Hematopoietic multipotent progenitor cell treated with erythropoietin and hydrocortisone succinate and interleukin-3 and kit ligand, for 17 days (in vitro differentiated cells): ENCODE results near the gene PAPLN.

Experiments
- DNase-seq: peaks from one replicate; pipeline ENCODE4 v3.0.0-alpha.2; 2015; ENCODE audit warnings: low spot score

The PAPLN gene

DNA sequence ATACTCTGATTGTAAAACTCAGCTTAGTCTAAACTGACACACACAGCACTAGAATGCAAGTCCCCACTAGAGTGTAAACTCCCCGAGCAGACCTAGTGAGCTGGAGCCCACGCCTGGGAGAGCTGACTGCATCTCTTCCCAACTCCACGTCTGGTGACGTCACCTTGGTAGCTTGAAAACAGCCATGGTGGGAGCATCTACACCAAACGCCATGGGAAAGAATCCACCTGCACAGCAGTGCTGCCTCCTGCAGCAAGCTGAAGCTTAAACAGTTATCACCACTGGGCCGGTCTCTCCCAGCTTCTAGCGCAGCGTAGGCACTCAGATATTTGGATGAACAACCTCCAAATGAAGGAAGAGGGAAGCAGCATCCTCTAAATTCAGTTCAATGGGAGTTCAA is 4.3 kb upstream of the PAPLN start:
- no peak for DNase-seq

DNA sequence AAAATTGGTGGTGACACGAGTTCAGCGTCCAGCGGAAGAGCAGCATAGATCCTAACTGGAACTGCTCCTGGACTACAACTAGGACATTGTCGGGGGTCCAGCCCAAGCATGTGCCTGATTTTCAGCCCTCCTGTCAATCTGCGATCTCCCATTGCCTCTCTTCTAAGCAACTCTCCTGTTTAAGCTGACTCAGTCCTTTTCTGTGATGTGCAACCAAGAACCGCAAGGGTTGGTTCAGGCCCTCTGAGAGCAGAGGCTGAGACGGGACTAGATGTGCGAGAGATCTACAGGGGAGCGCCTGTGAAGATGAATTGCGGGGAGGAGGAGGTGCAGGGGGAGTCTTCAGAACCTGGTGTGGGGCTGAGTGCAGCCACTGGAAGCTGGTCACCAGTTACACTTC is 3.7 kb upstream of the PAPLN start:
- no peak for DNase-seq

GRCh38 chr14:73234029-73234428 is 3.3 kb upstream of the PAPLN start:
- no peak for DNase-seq

DNA sequence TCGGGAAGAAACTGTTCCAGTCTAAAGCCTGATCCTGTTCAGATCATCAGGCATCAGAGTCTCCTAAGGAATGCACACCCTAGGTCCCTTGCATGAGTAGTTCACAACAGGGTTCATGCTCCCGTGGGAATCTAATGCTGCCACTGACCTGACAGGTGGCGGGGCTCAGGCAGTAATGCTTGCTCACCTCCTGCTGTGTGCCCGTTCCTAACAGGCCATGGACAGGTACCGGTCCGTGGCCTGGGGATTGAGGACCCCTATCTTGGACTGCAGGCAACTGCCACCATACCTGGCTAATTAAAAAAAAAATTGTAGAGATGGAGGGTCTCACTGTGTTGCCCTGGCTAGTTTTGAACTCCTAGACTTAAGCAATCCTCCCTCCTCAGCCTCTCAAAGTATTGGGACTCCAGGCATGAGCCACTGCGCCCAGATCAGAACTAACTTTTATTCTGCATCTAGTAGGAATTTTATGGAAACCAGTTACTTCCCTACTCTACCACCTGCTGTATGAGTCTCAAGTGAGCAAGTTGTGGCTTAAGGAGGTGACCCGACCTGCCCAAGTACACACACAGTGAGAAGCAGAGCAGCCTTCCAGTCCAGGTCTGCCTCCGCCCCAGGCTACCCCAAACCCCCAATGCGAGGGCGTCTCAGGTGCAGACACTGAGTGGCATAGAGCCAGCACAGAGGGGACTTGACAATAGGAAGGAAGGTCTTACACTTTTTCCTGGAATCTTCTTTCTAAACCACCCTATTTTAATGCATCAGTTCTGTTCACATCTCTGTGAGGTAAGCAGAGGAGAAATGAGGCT is 2.5 kb upstream of the PAPLN start:
- DNase-seq = no peak

- no peak for DNase-seq
Observed at GRCh38 chr14:73235531-73236155, 1.7 kb upstream of the PAPLN start.

- no peak for DNase-seq
Observed at GRCh38 chr14:73236157-73236556, 1.1 kb upstream of the PAPLN start.

DNA sequence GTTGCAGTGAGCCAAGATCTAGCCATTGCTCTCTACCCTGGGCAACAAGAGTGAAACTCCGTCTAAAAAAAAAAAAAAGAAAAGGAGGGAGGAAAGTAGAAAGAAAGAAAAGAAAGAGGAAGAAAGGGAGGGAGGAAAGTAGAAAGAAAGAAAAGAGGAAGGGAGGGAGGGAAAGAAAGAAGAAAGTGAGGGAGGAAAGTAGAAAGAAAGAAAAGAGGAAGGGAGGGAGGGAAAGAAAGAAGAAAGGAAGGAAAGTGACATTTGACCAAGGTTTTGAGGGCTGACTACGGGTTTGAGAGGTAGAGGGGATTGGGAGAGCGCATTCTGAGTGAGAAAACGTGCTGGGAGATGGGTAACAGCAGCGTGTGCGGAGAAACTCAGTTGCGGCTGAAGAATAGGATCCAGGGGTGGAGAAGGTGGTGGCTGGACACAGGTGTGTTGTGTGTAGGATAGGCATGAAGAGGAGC is 521 bp upstream of the PAPLN start:
- no peak for DNase-seq

- no peak for DNase-seq
Observed at GRCh38 chr14:73237786-73238423, 599 bp downstream of the PAPLN start.

DNA sequence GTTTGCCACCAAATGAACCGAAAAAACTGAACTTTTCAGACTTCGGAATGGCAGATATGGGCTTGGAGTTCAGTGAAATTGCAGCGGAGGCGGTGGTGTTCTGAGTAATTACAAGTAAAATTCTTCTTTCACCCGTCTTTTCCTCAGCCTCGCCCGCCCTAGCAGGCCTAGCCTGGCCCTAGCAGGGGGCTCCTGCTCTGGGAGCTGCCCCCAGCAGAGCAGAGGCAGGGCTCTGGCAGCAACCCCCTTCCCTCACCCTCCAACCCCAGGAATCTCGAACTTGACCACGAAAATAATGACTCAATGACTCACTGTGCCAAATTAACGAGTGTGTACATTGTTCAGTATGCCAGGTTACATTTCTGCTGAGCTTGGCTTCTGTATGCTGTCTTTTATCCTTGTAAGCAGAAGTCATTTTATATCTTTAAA is 1.1 kb downstream of the PAPLN start:
- no peak for DNase-seq

- DNase-seq = no peak
Observed at GRCh38 chr14:73238941-73239340, 1.6 kb downstream of the PAPLN start.

DNA sequence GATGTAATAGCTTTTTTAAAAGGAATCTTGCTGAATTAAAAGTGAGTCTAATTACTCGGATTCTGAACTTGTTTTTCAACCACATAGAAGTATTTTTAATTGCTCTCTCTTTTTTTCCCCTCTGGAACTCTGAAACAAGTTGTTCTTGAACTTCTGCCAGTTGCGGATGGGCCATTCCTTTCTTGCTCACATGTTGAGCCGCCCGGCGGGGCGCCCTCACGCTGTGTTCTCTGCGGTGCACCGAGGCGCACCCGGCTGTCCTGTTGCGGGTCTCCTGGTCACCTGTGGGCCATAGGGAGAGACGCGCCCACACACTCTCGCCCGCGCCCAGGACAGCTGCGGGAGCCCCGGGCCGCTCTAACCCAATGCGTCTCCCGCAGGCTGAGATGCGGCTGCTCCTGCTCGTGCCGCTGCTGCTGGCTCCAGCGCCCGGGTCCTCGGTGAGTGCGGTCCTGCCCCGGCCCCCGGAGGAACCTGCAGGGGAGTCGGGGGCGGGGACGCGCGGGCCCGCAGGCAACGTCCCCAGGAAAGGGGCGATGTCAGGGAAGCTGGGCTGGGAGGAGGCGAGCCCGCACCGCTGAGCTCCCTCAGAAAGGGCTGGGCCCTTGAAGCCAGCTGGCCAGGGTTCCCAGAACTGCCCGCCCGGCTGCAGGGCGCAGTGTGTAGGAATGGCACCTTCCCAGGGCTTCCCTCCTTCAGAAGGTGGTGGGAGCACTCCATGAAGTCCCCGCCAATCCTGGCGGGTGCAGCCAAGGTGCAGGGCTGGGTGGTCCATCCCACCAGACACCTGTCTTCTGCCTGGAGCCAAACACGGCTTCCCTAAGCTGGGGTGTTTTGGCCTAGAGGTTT is 2.3 kb downstream of the PAPLN start:
- DNase-seq = no peak

DNA sequence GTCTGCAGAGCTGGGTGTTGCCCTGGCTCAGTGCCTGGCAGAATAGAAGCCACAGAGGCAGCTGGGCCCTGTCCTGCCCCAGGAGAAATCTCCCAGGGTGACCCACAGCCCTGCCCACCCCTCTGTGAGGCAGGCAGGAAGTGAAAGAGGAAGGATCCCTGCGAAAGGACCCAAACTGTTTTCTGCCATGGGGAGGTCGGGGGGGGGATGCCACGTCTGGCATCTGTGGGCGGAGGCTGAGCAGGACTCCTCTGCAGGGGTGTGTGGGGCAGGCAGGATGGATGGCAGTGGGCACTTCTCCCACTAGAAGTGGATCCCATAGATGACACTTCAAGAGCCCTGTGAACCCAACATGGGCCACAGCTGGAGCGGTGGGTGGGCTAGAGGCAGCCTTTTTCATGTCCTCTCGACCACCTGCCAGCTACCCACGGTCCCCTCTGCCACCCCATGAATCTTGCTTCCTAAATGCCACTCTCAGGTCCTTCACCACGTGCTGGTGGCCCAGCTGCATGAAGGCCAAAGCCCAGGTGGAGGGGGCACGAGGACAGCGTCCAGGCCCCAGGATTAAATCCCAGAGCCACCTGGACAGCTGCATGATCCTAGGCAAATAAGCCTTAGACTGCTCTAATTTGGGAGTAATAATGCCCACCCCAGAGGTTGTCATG is 3.6 kb downstream of the PAPLN start:
- DNase-seq = no peak

GRCh38 chr14:73241481-73242165 is 4.3 kb downstream of the PAPLN start:
- DNase-seq = no peak

GRCh38 chr14:73242357-73242901 is 5.1 kb downstream of the PAPLN start:
- no peak for DNase-seq

GRCh38 chr14:73243341-73243740 is 6.0 kb downstream of the PAPLN start:
- no peak for DNase-seq

GRCh38 chr14:73243748-73244147 is 6.4 kb downstream of the PAPLN start:
- no peak for DNase-seq

- no peak for DNase-seq
Observed at GRCh38 chr14:73244541-73245290, 7.4 kb downstream of the PAPLN start.

DNA sequence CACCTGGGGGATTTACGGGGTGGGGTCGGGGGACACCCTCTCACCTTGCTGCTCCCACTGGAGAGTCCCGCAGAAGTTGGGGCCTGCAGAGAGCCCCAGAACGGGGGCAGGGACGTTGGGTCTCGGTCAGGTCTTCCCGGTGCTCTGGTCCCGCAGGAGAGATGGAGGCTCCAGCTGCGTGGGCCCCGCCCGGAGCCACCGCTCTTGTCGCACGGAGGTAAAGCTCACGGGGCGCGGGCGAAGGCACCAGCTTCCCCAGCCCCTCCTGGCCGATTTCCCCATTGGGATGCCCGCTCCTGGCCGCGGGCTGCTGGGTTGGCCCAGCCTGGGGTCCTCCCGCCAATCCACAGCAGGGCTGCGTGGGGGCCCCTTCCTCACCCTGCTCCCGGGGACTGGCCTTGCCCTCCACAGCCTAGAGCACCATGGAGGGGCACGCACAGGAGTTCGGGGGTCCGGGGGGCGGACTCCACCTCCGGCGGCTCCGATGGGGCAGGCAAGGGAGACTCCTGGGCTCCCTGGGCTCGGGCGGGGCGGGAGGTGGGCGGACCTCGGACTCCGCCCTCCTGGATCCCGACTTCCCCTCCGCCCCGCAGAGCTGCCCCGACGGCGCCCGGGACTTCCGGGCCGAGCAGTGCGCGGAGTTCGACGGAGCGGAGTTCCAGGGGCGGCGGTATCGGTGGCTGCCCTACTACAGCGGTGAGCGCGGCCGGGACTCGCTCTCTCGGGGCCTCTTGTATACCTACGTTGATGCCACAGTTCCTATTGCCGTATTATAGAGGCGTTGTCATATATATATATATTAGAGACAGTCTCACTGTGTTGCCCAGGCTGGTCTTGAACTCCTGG is 8.4 kb downstream of the PAPLN start:
- DNase-seq = no peak
